Lung (tissue), 12 donors: Measurements from ENCODE around the gene OR1J4. TPM values are rescaled to one million over a fixed set of nuclear protein-coding genes. Genes with fewer than 3 reads are reported as not detected.

ENCODE experiments used
- ATAC-seq: fragments of 200-7000 bp; cut with Tn5 transposase; one replicate; pipeline ENCODE4 v1.9.1; 2020; ENCODE audit warnings: moderate number of reproducible peaks; ENCODE audit not compliant: insufficient read depth, low FRiP score
- DNase-seq, 3 donors: peaks; one replicate each; pipeline ENCODE4 v3.0.0-alpha.2; 2013 to 2017
- H3K27ac ChIP-seq, 2 donors: one replicate each; pipeline ENCODE4 v1.5.1; 2013; ENCODE audit warnings: mild to moderate bottlenecking in 2 of 2, moderate library complexity in 2 of 2, control low read depth in 1 of 2, inconsistent platforms in 1 of 2, low read depth in 1 of 2, low read length in 1 of 2
- H3K27me3 ChIP-seq, 3 donors: one replicate each; pipeline ENCODE4 v1.5.1; 2013; ENCODE audit warnings: low read length in 2 of 3; ENCODE audit not compliant: control insufficient read depth in 3 of 3, insufficient read depth in 3 of 3
- H3K36me3 ChIP-seq, 4 donors: one replicate each; pipeline ENCODE4 v1.5.1; 2013; ENCODE audit warnings: low read length in 4 of 4, mild to moderate bottlenecking in 1 of 4, moderate library complexity in 1 of 4; ENCODE audit not compliant: control insufficient read depth in 4 of 4, insufficient read depth in 4 of 4
- H3K4me1 ChIP-seq, 5 donors: one replicate each; pipeline ENCODE4 v1.5.1; 2013; ENCODE audit warnings: low read length in 5 of 5, mild to moderate bottlenecking in 2 of 5, moderate library complexity in 1 of 5; ENCODE audit not compliant: control insufficient read depth in 5 of 5, insufficient read depth in 5 of 5
- H3K4me3 ChIP-seq: one replicate; pipeline ENCODE4 v1.5.1; 2013; ENCODE audit warnings: mild to moderate bottlenecking, control low read depth, moderate library complexity
- H3K9ac ChIP-seq, 2 donors: one replicate each; pipeline ENCODE4 v1.5.1; 2013; ENCODE audit warnings: low read length in 2 of 2, control low read depth in 1 of 2; ENCODE audit not compliant: insufficient read depth in 1 of 2
- H3K9me3 ChIP-seq, 4 donors: one replicate each; pipeline ENCODE4 v1.5.1; 2013; ENCODE audit warnings: low read length in 3 of 4, mild to moderate bottlenecking in 1 of 4, moderate library complexity in 1 of 4; ENCODE audit not compliant: control insufficient read depth in 4 of 4, insufficient read depth in 3 of 4
- CTCF ChIP-seq: IDR thresholded peaks from 2 replicates; pipeline ENCODE4 v1.5.1; 2012; ENCODE audit warnings: mild to moderate bottlenecking; ENCODE audit errors: control extremely low read depth, extremely low read depth
- WGBS, 2 donors: extraction: QIAGEN DNeasy Blood & Tissue Kit; methylation state at CpG; one replicate each; pipeline ENCODE4 v1.1.7; 2013; 5-methylcytosine and 5-hydroxymethylcytosine counted together
- polyA plus RNA-seq, 2 donors: library from polyadenylated mRNA; stranded (reverse); fragments of 200-250 nt; gene quantifications; one replicate each; pipeline ENCODE4 v1.2.1, GENCODE V29; 2013
- total RNA-seq, 2 donors: library from RNA; depleted of rRNA in 1 of 2; stranded (reverse); fragments of >200 nt in 1 of 2; gene quantifications; one replicate each; pipeline ENCODE4 v1.2.1, GENCODE V29; 2014 to 2021
- donor health status: control.
- donor health status: control.
- donor health status: Bipolar disorder and iron deficiency.
- donor health status: healthy.
- donor health status: DM: yes; HTN: yes; CAD: no.

Gene OR1J4
- total and polyA plus RNA-seq, 4 donors, result not detected

DNA sequence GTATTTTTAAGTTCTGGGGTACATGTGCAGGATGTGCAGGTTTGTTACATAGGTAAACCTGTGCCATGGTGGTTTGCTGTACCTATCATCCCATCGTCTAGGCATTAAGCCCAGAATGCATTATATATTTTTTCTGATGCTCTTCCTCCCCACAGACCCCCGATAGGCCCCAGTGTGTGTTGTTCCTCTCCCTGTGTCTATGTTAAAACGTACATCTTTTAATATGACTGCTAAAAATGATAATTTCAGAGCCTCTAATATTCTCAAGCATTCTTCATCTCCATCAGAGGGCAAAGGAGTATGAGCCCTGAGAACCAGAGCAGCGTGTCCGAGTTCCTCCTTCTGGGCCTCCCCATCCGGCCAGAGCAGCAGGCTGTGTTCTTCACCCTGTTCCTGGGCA is 8.4 kb upstream of the OR1J4 start, which contains the start of gene OR1J2:
Gene OR1J2 (plus strand): TSS at position 301 of the 400 bp plus-strand sequence. CDS start 0 bp downstream, at position 301.
- WGBS, 2 donors, result 85 to 87% methylated on average over 6 of the region's 6 CpGs
- Histone ChIP-seq H3K36me3 (no peaks in the 10 kb centered on the region), H3K27me3 (peaks cover 0 to 5% (median 0%) of the 10 kb centered on the region in 3 donors), H3K9me3 (no peaks in the 10 kb centered on the region), H3K9ac (no peak within 1 kb of the TSS), H3K4me3 (no peak within 1 kb of the TSS), H3K4me1 (no peaks in the 10 kb centered on the region), H3K27ac (no peak within 1 kb of the TSS)
- no peak for ATAC-seq
- no peak for DNase-seq
- no peak for TF ChIP-seq CTCF

DNA sequence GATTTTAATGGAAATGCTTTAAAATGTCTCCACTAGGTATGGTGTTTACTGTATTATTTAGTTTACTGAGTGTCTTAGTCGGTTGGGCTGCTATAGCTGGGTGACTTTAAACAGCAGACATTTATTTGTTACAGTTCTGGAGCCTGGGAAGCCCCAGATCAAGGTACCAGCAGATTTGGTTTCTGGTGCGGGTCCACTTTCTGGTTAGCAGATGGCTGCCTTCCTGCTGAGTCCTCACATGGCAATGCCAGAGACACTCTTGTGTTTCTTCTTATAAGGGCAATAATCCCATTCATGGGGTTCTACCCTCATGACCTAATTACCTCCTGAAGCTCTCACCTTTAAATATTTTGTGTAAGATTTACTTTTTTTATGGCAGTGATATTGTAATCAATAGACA is 715 bp upstream of the OR1J4 start:
- H3K4me1 ChIP-seq, result no peaks in the 10 kb centered on the region
- no peak overlapping the region for H3K27ac ChIP-seq
- no peak overlapping the region for H3K4me3 ChIP-seq
- WGBS, 2 donors, result 55 to 58% methylated on average over 2 of the region's 2 CpGs
- H3K27me3 ChIP-seq, result peaks cover 0 to 2% (median 0%) of the 10 kb centered on the region in 3 donors
- no peak overlapping the region for H3K9ac ChIP-seq
- ATAC-seq, result no peak
- TF ChIP-seq CTCF, result no peak
- no peaks in the 10 kb centered on the region for H3K9me3 ChIP-seq
- H3K36me3 ChIP-seq, result no peaks in the 10 kb centered on the region
- no peak for DNase-seq

DNA sequence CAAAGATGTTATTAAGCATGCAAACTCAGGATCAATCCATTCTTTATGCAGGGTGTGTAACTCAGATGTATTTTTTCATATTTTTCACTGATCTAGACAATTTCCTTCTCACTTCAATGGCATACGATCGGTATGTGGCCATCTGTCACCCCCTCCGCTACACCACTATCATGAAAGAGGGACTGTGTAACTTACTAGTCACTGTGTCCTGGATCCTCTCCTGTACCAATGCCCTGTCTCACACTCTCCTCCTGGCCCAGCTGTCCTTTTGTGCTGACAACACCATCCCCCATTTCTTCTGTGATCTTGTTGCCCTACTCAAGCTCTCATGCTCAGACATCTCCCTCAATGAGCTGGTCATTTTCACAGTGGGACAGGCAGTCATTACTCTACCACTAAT is 435 bp downstream of the OR1J4 start:
- H3K9me3 ChIP-seq, result no peaks in the 10 kb centered on the region
- WGBS, 2 donors, result 88 to 99% methylated on average over 3 of the region's 3 CpGs
- H3K4me1 ChIP-seq, result no peaks in the 10 kb centered on the region
- H3K4me3 ChIP-seq, result no peak overlapping the region
- TF ChIP-seq CTCF, result no peak
- ATAC-seq (no peak), DNase-seq (no peak)
- H3K9ac ChIP-seq, result no peak overlapping the region
- H3K27ac ChIP-seq, result no peak overlapping the region
- H3K36me3 ChIP-seq, result no peaks in the 10 kb centered on the region
- peaks cover 0 to 2% (median 0%) of the 10 kb centered on the region in 3 donors for H3K27me3 ChIP-seq

DNA sequence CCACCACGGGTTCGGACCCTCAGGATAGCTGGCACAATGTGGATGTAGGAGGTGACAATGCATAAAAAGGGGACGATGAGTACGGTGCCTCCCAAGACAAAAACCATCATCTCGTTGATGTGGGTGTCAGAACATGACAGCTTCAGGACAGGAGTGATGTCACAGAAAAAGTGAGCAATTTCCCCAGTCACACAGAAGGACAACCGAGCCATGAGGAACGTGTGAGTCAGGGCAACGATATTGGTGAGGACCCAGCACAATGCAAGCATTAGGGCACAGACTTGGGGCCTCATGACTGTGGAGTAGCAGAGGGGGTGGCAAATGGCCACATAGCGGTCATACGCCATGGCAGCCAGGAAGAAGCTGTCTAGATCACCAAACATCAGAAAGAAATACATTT is 7.7 kb downstream of the OR1J4 start:
- no peaks in the 10 kb centered on the region for H3K27me3 ChIP-seq
- DNase-seq (no peak), ATAC-seq (no peak)
- no peaks in the 10 kb centered on the region for H3K4me1 ChIP-seq
- H3K27ac ChIP-seq, result no peak overlapping the region
- no peaks in the 10 kb centered on the region for H3K36me3 ChIP-seq
- WGBS, 2 donors, result 83 to 90% methylated on average over 10 of the region's 10 CpGs
- H3K9ac ChIP-seq, result no peak overlapping the region
- peaks cover 0 to 3% (median 0%) of the 10 kb centered on the region in 4 donors for H3K9me3 ChIP-seq
- no peak for TF ChIP-seq CTCF
- H3K4me3 ChIP-seq, result no peak overlapping the region
